ENCODE measurements around the gene PPP2R2D.
"Not testable (repeated sequence)": the region's sequence is repeated elsewhere in the genome, so short reads cannot be mapped to it uniquely, and the experiment has no call there.

The PPP2R2D gene

DNA sequence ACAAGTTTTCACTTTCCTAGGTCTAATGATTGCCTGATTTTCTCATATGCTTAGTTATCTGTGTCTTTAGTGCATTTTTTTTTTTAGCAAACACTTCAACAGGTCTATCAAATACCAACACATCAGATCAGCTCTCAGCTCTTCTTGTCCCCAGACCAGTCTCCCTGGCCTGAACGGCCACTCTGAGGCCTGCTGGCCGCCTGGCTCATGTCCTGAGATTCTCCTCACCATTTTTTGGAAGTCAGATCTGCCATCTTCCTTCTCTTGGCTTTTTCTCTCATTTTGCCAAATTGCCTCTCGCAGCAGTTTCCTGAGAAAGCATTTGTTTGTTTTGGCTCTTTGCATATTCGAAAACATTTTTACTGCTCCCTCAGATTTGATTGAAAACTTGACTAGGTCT, 29.3 kb downstream of the PPP2R2D start:
- no peak for DNase-seq

GRCh38 chr10:131930586-131931330, 29.9 kb downstream of the PPP2R2D start:
- DNase-seq: no peak

- no peak for DNase-seq
Measured at GRCh38 chr10:131931981-131932380, 31.2 kb downstream of the PPP2R2D start.

DNA sequence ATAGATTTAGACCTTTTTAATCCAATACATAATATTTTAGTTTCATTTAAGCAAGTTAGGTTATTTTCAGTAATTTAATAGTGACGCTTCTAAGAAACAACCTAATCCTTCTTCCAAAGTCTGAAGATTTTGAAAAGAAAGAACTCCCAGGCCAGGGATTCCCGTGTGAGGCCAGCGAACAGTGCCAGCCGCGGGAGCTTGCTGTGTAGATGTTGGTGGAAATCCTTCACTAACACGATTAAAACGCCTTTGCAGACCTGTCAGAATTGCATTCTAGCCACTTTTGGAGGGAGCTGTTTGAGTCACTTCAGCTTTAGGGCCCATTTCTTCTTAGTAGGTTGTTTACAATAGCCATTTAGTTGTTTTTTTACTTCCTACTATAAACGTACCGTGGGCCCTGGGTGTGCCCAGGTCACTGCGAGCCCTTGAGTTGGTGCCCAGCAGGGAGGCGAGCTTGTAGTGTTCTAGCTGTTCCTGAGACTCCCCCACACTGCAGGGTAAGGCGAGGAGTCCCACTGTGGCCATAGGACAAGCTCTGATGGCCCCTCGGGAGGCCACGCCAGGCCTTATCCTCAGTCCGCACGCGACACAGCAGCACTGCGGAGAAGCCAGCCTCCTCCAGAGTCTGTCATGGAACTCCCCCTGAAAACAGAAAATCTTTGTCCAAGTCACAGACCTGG, 32.3 kb downstream of the PPP2R2D start:
- no peak for DNase-seq

DNA sequence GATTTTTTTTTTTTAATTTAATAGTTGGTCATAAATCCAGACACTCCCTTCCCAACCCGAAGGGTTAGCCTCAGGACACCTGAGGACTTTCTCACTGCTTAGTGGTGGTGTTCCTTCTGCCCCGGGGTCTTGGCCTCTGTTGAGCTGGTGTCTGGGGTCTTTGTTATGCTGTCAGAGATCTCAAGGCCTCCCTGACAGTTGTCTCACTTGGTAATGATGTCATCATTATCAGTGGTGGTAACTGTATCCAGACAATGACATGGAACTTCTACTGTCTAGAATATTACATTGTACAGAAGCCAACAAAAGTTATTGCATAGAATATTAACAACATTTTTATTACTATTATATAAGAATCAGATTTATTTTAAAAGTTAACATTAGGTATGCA, 32.9 kb downstream of the PPP2R2D start:
- DNase-seq: no peak

DNA sequence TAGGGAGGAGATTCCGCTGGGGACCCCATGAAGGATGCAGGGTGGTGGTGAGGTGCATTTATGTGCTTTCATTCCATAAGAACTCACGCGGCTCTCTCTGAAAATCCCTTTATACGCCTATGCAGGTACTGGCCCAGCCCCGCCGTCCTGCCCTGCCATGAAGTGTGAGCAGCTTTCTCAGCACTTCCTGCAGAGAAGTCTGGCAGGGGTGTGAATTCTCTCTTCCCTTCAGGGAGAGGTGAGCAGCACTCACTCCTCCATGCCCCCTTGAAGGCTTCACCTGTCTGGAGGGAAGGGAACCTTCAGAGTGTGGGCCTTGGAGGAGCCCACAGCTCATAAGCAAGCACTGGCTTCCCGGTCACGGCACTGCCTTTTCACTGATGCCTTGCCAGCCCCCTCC, 34.0 kb downstream of the PPP2R2D start:
- DNase-seq: no peak

GRCh38 chr10:131935260-131935659, 34.5 kb downstream of the PPP2R2D start:
- no peak for DNase-seq

DNA sequence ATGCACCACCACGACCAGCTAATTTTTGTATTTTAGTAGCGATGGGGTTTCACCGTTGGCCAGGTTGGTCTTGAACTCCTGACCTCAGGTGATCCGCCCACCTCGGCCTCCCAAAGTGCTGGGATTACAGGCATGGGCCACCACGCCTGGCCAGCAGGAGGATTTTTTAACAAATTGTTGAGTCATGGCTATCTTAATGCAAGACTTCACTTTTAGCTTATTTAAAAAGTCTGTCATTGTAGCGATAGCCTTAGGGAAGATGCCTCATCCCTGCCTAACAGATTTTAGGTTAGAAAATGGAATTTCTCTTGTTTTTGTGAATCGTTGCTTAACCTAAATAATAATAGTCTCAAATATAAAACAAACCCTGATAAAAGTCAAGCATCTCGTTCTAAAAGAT, 35.5 kb downstream of the PPP2R2D start:
- no peak for DNase-seq

DNA sequence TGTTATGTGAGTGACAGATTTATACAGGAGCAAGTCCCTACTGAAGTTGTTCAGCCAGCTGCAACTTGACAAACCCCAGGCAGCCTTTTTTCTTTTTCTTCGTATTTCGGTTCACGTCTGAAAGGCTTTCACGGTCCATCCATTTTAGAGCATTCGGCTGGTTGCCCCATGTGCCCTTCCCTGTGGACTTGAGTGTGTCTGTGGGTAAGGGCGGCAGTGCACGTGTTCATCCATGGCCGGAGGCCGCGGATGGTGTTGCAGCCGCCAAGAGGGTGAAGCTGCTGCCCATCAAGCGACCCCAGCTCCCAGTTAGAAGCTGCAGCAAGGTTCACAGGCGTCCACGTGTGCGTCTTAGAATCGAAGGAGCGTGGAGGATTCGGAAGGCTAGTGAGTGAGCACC, 35.9 kb downstream of the PPP2R2D start:
- DNase-seq: no peak

GRCh38 chr10:131937836-131938235, 37.0 kb downstream of the PPP2R2D start:
- no peak for DNase-seq

DNA sequence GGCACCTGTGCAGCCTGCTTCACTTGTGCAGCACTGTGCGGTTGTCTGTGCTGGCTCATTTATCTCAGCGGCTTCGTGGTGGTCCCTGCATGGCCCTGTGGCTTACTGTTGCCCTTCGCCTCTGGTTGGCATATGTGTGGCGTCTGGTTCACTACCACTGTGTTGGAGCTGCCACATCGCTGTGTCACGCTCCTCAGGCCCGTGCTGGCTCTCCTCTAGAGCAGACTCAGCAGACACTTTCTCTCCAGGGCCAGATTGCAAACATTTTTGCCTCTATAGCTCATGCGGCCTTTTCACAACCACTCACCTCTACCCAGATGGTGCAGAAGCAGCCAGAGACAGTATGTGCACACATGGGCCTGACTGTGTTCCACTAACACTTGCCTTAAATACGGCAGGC, 37.9 kb downstream of the PPP2R2D start:
- no peak for DNase-seq

GRCh38 chr10:131942455-131942854, 41.6 kb downstream of the PPP2R2D start:
- DNase-seq: no peak

GRCh38 chr10:131943021-131943814, 42.4 kb downstream of the PPP2R2D start:
- DNase-seq: no peak

DNA sequence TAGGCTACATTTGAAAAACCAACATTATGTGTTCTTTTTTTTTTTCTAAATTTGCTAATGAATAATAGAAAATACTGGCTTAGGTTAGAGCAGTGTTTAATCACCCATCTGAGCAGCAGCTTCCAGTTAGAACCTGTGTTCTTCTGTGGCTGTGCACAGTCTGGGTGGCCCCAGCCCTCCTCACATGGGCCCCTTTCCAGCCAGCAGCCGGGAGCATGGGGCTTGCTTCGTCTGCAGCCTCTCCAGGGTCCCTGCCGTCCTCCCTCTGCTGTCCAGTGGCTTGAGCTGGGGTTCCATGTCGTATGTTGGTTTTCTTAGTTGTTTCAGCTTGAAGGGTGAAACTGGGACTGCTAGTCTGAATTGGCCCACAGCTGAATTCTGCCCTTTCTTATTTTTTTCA, 43.6 kb downstream of the PPP2R2D start:
- no peak for DNase-seq

DNA sequence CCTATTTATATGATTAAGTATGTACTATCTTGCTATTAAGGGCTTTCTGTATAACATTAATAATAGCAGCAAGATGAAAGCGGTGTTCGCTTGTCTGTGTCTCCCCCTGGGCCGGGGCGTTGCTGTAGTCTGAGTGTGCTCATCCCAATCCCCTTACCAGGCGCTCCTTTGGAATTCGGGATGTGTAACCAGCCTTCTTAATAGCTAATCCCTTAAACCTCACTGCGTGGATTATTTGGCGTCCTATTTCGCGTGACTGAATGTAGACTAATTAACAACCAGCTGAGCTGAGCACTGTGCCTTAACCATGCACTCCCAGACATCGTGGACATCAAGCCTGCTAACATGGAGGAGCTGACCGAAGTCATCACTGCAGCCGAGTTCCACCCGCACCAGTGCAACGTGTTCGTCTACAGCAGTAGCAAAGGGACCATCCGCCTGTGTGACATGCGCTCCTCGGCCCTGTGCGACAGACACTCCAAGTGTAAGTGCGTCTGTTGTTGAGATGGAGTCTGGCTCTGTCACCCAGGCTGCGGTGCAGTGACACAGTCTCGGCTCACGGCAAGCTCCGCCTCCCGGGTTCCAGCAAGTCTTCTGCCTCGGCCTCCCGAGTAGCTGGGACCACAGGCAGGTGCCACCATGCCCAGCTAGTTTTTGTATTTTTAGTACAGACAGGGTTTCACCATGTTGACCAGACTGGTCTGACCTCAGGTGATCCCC, 44.3 kb downstream of the PPP2R2D start:
- DNase-seq: no peak

DNA sequence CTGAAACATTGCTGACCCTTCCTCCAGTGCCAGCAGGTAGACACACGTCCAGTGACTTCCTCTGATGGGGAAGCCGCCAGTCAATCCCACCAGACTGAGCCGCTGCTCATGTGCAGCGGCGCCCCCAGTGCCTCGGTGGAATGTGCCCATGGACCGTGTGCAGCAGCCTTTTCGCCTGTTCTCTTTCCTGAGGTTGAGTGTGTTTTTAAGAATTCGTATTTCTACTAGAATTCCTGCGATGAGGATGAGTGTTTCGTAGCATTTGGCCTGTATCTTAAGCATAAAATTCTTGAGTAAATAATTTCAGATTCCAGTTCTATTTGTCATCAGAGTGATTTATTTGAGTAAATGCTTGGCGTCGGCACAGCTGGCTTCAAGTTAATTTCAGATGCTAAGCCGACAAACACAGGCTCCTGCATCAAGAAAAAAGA, 45.5 kb downstream of the PPP2R2D start:
- DNase-seq: no peak

DNA sequence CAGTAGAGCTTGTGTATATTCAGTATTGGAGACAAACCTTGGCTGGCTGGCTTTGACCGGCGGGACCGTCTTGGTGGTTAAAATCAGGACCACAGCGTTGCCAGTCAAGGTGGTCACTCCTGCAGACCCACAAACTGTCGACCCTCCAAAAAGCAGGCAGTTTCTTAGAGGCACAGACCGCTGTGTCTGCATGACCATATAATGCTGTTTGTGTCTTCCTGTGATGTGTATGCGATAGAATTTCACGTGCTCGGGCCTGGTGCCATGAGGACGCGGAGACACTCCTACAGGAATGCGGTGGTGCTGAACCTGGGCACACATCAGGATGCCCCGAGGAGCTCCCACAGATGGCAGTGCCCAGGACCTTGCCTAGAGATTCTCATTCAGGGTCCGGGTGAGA, 46.1 kb downstream of the PPP2R2D start:
- DNase-seq: no peak

- DNase-seq: no peak
Measured at GRCh38 chr10:131947631-131948347, 47.0 kb downstream of the PPP2R2D start.

DNA sequence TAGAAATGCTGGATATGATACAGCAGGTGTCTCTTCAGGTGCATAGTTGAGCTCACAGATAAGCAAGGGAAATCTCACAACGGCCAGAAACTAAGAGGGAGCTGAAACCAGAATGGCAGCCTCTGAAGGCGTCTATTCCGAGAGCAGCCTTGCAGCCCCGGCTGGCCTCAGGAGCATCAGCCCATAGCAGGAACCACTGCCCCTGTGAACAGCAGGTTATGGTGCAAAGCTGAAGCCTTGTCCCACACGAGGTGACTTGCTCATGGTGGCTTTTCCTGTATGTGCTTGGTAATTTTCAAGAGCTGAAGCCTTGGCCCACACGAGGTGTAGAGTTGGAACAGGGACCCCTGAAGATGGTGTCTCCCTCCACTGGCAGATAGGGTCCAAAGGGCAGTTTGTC, 47.7 kb downstream of the PPP2R2D start:
- no peak for DNase-seq

GRCh38 chr10:131949041-131949862, 48.4 kb downstream of the PPP2R2D start:
- no peak for DNase-seq

- not testable (repeated sequence) for DNase-seq
Measured at GRCh38 chr10:131949908-131950307, 49.1 kb downstream of the PPP2R2D start.

Measured in NCI-H774 (cell line).